Panc1 (cell line): Measurements from ENCODE around the gene LIMK1.

Experiments used
- POLR2AphosphoS5 ChIP-seq: IDR thresholded peaks from 2 replicates; pipeline ENCODE4 v1.6.1; 2012; ENCODE audit warnings: mild to moderate bottlenecking, low read depth, low read length, moderate library complexity
- SIN3A ChIP-seq: IDR thresholded peaks from 2 replicates; pipeline ENCODE4 v1.6.1; 2012; ENCODE audit warnings: low read depth, mild to moderate bottlenecking, low read length, moderate library complexity, borderline replicate concordance; ENCODE audit not compliant: insufficient read depth
- TF ChIP-seq, protein P1 (sequence below): fragments of 450-650 bp; IDR thresholded peaks from 2 replicates; pipeline ENCODE4 v1.5.1; 2017; ENCODE audit warnings: mild to moderate bottlenecking
- TF ChIP-seq, protein P2 (sequence below), 2 experiments: IDR thresholded peaks; 2 replicates each; pipeline ENCODE4 v1.6.1; 2011 to 2012; ENCODE audit warnings: low read depth in 2 of 2, control low read depth in 1 of 2, low read length in 1 of 2, mild to moderate bottlenecking in 1 of 2, moderate library complexity in 1 of 2; ENCODE audit not compliant: insufficient read depth in 1 of 2

DNA sequence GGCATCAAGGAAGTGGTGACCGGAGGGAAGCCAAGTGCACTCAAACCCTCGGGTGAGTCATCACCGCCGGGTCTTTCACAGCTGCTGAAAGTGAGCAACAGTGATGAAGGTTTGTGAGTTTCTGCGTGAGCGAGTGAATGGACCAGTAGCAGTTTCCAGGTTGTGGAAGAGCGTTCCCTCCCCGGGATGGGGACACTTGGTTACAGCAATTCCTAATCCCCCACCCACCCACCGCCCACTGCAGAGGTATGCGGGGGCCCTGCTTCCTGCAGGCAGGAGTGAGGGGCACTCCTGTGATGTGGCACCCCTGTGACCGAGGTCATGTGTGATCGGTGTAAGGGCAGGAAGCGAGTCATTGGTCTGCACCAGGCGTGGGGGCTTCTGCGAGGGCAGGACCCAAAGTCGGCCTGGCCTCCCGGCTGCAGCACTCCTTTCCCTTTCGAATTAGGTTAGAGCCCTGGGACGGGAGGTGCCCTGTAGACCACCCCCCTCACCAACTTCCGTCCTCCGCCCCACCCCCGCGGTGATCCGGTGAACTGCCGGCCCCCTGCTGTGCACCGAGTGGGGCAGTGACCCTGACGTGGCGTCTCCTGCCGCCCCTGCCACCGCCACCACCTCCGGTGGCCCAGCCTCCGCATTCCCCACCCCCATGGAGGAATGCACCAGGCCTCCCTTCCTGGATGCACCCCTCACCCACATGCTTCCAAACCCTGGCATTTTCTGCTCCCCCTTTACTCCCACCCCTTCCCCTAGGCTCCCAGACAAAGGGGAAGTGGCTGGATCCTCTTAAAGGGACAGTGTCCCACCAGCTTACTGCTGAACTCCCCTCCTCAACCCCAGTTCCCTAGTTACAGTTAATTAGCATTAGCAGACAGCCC, 10.9 kb downstream of the LIMK1 start:
- TF ChIP-seq, protein P1, sequence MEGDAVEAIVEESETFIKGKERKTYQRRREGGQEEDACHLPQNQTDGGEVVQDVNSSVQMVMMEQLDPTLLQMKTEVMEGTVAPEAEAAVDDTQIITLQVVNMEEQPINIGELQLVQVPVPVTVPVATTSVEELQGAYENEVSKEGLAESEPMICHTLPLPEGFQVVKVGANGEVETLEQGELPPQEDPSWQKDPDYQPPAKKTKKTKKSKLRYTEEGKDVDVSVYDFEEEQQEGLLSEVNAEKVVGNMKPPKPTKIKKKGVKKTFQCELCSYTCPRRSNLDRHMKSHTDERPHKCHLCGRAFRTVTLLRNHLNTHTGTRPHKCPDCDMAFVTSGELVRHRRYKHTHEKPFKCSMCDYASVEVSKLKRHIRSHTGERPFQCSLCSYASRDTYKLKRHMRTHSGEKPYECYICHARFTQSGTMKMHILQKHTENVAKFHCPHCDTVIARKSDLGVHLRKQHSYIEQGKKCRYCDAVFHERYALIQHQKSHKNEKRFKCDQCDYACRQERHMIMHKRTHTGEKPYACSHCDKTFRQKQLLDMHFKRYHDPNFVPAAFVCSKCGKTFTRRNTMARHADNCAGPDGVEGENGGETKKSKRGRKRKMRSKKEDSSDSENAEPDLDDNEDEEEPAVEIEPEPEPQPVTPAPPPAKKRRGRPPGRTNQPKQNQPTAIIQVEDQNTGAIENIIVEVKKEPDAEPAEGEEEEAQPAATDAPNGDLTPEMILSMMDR = no peak
- TF ChIP-seq, protein P2, sequence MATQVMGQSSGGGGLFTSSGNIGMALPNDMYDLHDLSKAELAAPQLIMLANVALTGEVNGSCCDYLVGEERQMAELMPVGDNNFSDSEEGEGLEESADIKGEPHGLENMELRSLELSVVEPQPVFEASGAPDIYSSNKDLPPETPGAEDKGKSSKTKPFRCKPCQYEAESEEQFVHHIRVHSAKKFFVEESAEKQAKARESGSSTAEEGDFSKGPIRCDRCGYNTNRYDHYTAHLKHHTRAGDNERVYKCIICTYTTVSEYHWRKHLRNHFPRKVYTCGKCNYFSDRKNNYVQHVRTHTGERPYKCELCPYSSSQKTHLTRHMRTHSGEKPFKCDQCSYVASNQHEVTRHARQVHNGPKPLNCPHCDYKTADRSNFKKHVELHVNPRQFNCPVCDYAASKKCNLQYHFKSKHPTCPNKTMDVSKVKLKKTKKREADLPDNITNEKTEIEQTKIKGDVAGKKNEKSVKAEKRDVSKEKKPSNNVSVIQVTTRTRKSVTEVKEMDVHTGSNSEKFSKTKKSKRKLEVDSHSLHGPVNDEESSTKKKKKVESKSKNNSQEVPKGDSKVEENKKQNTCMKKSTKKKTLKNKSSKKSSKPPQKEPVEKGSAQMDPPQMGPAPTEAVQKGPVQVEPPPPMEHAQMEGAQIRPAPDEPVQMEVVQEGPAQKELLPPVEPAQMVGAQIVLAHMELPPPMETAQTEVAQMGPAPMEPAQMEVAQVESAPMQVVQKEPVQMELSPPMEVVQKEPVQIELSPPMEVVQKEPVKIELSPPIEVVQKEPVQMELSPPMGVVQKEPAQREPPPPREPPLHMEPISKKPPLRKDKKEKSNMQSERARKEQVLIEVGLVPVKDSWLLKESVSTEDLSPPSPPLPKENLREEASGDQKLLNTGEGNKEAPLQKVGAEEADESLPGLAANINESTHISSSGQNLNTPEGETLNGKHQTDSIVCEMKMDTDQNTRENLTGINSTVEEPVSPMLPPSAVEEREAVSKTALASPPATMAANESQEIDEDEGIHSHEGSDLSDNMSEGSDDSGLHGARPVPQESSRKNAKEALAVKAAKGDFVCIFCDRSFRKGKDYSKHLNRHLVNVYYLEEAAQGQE (IDR thresholded peaks at IDR 0.05; ENCODE audit: insufficient read depth in 1 of 2, low read depth in 2 of 2, low read length in 1 of 2) = no peak
- TF ChIP-seq SIN3A (no peak), POLR2AphosphoS5 (no peak)
